T-helper 9 cell (primary cell): Measurements from ENCODE around the gene ANK3.

Experiments used
- DNase-seq: peaks from one replicate; pipeline ENCODE4 v3.0.0-alpha.2; 2020
- total RNA-seq, 2 donors: gene quantifications; one replicate each; lab custom pipeline; 2026; lab: John Stamatoyannopoulos, UW

The ANK3 gene
- total RNA-seq = 135 to 151 reads per million in 2 donors

- DNase-seq = no peak
Observed at GRCh38 chr10:60389413-60390025, at the start of gene ANK3. TSS of gene ANK3 (minus strand) at chr10:60389875. CDS start at chr10:60389538, 337 bp downstream.

DNA sequence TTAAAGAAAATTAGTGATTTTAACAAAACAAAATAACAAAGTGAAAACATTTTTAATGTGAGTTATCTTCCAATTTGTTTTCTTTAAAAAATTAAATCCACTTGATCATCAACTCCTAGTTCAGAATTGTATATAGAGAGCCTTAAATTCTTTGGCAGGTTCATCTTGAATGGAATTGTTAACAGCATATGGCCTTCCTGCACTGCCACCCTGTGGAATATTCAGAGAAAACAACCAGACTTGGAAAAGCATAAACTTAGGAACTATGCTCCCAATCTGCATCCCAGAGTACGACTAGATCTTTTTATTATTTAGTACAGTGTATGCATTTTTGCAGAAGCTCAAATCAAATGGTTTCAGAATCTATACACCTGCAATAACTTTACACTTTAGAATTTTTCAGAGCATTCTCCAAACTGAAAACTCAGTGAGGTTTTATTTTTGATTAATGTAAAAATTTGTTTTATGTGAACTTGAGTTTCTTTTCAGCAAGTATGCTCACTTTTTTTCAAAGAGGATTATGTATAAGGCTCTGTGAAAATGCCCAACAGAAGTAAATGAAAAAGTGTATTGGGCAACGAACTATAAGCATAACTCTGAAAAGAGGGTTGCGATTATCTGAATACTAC, 44.9 kb upstream of the ANK3 start:
- no peak for DNase-seq

- DNase-seq = no peak
Observed at GRCh38 chr10:60433684-60434083, 44.0 kb upstream of the ANK3 start.

DNA sequence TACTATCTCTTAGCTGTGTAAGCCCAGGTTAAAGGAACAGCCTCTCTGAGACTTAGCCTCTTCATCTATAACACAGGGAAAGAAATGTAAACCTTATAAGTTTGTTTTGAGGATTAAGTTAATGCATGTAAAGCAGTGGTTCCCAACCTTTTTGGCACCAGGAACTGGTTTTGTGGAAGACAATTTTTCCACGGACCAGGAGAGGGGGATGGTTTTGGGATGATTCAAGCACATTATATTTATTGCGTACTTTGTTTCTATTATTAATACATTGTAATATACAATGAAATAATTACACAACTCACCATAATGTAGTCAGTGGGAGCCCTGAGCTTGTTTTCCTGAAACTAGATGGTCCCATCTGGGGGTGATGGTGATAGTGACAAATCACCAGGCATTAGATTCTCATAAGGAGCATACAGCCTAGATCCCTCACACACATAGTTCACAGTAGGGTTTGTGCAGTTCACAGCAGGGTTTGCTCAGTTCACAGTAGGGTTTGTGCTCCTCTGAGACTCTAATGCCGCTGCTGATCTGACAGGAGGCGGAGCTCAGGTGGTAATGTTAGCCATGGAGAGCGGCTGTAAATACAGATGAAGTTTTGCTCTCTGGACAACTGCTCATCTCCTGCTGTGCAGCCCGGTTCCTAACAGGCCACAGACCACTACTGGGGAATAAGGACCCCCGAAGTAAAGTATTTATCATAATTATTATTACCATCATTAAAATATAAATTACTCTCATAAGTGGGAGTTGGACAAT, 41.3 kb upstream of the ANK3 start:
- no peak for DNase-seq

GRCh38 chr10:60430017-60430416, 40.3 kb upstream of the ANK3 start:
- no peak for DNase-seq

GRCh38 chr10:60429084-60429849, 39.6 kb upstream of the ANK3 start:
- DNase-seq = no peak

GRCh38 chr10:60428387-60428737, 38.7 kb upstream of the ANK3 start:
- DNase-seq = no peak

DNA sequence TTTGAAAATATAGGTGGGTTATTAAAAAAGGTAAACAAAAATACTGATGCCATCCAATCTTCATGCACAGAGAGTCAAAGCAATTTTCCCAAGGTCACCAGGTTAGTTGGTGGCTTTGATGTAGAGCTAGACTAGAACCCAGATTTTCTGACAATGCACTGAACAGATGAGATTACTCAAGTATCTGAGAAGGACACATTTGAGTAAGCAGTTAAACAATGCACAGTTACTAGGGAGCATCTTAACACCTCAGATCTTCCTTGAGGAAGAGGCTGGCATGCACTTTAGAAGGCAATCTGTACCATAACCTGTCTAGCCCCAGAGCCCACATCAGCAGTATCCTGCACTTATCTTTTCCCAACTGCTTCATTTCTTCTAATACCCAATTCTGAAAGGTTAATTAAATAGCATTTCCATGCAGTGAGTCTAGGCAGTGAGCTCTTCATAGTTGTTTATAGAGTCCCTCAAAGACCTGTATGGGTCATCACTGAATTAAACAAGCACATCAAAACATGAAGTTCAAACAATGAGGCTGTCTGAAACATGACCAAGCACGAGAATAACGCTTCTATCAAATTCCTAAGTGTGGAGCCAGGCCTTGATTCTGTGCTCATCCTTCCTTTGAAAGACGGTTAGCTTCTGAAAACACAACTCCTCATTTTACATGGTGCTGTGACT, 38.2 kb upstream of the ANK3 start:
- DNase-seq = no peak

GRCh38 chr10:60427148-60427547, 37.5 kb upstream of the ANK3 start:
- DNase-seq = no peak

- no peak for DNase-seq
Observed at GRCh38 chr10:60426425-60426824, 36.8 kb upstream of the ANK3 start.

GRCh38 chr10:60425392-60426110, 35.9 kb upstream of the ANK3 start:
- no peak for DNase-seq

DNA sequence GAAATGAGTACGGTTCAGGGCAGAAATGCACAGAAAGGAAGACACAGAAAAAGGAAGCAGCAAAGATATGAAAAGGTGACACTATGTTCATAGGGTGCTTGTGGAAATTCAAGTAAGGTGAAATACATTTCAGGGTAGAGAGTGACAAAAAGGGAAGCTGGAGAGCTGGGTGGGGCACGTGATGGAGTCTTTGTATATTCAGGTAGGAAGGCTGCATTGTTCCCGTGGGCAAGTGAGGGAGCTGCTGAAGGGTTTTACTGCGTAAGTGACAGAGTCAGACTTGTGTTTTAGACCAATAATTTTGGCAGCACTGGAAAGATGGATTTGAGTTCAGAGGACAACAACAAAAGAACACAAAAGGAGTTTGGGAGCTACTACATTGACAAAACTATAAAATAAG, 35.3 kb upstream of the ANK3 start:
- DNase-seq = no peak

DNA sequence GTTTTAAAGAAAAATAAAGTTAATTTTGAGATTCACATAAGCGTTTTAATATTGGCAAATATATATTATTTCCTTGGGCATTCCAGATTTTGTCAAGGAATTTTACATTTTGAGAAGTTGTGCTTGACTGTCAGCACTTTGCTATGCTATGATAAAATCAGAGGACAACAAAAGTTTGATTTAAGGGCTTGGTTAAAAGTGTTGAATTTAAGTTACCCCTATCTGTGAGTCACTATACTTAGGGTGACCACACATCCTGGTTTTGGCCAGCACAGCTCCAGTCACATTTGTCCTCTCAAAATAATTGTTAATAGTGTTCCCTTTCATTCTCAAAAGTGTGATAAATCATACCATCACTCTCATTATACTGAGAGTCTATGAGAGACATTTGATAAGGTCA, 34.2 kb upstream of the ANK3 start:
- no peak for DNase-seq

- no peak for DNase-seq
Observed at GRCh38 chr10:60422809-60423208, 33.1 kb upstream of the ANK3 start.

DNA sequence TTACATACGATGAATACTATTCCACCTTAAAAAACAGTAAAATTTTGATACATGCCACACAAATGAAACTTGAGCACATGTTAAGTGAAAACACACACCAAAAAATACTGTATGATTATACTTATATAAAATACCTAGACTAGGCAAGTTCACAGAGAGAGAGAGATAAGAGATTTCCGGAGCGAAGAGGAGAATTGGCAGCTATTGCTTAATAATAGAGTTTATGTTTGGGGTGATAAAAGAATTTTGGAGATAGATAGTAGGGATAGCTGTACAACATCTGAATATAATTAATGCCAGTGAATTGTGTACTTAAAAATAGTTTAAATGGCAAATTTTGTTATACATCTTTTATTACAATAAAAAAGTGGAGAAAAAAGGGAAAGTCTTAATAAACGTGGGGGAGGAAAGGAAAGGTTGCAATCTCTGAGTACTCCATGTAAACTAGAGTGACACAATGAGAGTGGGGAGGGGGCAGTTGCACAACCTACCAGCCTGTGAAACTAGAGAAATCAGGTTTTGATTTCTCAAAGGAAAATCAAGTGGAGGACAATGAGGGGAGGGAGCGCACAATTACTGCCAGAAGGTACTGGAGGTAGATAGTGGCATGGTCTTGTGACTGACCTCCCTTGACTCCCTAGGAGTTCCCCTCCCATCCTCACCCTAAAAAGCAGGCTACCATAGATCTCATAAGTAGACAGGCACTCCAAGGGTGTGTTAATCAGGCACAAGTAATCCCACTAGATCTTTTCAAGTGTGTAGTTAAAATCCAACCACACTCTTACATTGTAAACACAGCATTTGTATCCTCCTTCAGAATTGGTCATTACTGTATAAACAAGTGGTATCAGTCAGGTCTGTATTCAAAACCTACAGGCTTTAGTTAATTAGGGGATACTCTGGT, 31.6 kb upstream of the ANK3 start:
- no peak for DNase-seq

- no peak for DNase-seq
Observed at GRCh38 chr10:60419249-60419648, 29.6 kb upstream of the ANK3 start.

GRCh38 chr10:60417901-60418300, 28.2 kb upstream of the ANK3 start:
- no peak for DNase-seq

DNA sequence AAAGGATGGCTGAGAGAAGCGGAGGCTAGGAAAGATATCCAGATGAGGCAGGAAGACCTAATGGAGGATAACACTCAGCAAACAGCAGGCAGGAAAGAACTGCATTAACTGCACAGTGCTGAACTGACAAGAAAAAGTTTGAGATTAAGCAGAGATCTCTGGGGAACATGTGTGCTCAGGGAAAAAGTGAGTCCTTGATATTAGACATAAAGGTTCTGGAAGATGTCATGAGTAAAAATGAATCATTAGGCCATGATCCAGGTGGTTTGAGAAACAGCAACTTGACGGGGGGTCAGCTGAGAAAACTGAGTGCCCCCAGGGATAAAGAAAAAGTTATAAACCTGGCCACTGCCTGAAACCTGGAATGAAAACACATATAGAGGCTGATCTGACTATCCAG, 27.3 kb upstream of the ANK3 start:
- no peak for DNase-seq

- DNase-seq = no peak
Observed at GRCh38 chr10:60414877-60415585, 25.4 kb upstream of the ANK3 start.

GRCh38 chr10:60414111-60414510, 24.4 kb upstream of the ANK3 start:
- DNase-seq = no peak
